Caco-2 (cell line): ENCODE data around the gene SEMA6B. TPM values are rescaled to one million over a fixed set of nuclear protein-coding genes. Genes with fewer than 3 reads are reported as not detected.

Experiments
- BruUV-seq: library from RNA; stranded (reverse); fragments of 400-500 nt; replicated peaks from 2 replicates; lab custom pipeline; 2021; lab: Mats Ljungman, UMichigan
- CTCF ChIA-PET: fragments of 300-600 bp; sonication (Branson Sonifier 250); formaldehyde crosslinking; loops from one replicate; lab custom pipeline; 2022; ENCODE audit warnings: antibody characterized with exemption; lab: Charles Lee
- POLR2A ChIA-PET: fragments of 300-600 bp; sonication (Branson Sonifier 250); formaldehyde crosslinking; loops from one replicate; lab custom pipeline; 2022; ENCODE audit warnings: antibody characterized with exemption; lab: Charles Lee
- DNase-seq, 2 experiments: peaks; one replicate each; pipeline versions ENCODE4 v3.0.0 to v3.0.0-alpha.2; 2020 to 2022
- H3K27me3 ChIP-seq: replicated peaks from 2 replicates; pipeline ENCODE4 v1.6.0; 2011; ENCODE audit warnings: low read length; ENCODE audit not compliant: control insufficient read depth, insufficient read depth
- H3K36me3 ChIP-seq: 2 replicates; pipeline ENCODE4 v1.5.1; 2011; ENCODE audit warnings: low read length; ENCODE audit not compliant: control insufficient read depth, insufficient read depth
- H3K4me1 ChIP-seq: fragments of 250-450 bp; sonication (Bioruptor Pico); 2 replicates; pipeline ENCODE4 v1.5.1; 2020; ENCODE audit warnings: mild to moderate bottlenecking
- H3K4me3 ChIP-seq: 2 replicates; pipeline ENCODE4 v1.5.1; 2011; ENCODE audit warnings: low read depth, mild to moderate bottlenecking, control low read depth, low read length
- H3K9me3 ChIP-seq: fragments of 250-450 bp; sonication (Bioruptor Pico); 2 replicates; pipeline ENCODE4 v1.5.1; 2020; ENCODE audit warnings: mild to moderate bottlenecking, moderate library complexity
- H3K27ac Mint-ChIP-seq: one replicate; pipeline ENCODE4 v1.8.0; 2022; ENCODE audit warnings: mixed read lengths; ENCODE audit not compliant: unreplicated experiment
- H3K27me3 Mint-ChIP-seq: one replicate; pipeline ENCODE4 v1.8.0; 2022; ENCODE audit warnings: mixed read lengths; ENCODE audit not compliant: insufficient read depth, unreplicated experiment
- H3K36me3 Mint-ChIP-seq: one replicate; pipeline ENCODE4 v1.8.0; 2022; ENCODE audit warnings: mild to moderate bottlenecking, mixed read lengths; ENCODE audit not compliant: insufficient read depth, unreplicated experiment
- H3K4me1 Mint-ChIP-seq: one replicate; pipeline ENCODE4 v1.8.0; 2022; ENCODE audit warnings: low read depth, mixed read lengths; ENCODE audit not compliant: unreplicated experiment
- H3K4me3 Mint-ChIP-seq: one replicate; pipeline ENCODE4 v1.8.0; 2022; ENCODE audit warnings: mild to moderate bottlenecking, moderate library complexity, mixed read lengths; ENCODE audit not compliant: unreplicated experiment
- H3K9me3 Mint-ChIP-seq: one replicate; pipeline ENCODE4 v1.8.0; 2022; ENCODE audit warnings: mixed read lengths; ENCODE audit not compliant: unreplicated experiment
- CTCF ChIP-seq, 2 experiments: fragments of 200-600 bp in 1 of 2; IDR thresholded peaks; 1 replicate in 1 of 2; 2 replicates in 1 of 2; pipeline versions ENCODE4 v1.5.1 to v1.8.0; 2011 to 2022; ENCODE audit warnings: antibody characterized with exemption in 1 of 2, control low read depth in 1 of 2, inconsistent platforms in 1 of 2, low read depth in 1 of 2, low read length in 1 of 2, mild to moderate bottlenecking in 1 of 2, moderate library complexity in 1 of 2; ENCODE audit not compliant: insufficient read depth in 1 of 2, severe bottlenecking in 1 of 2, unreplicated experiment in 1 of 2
- intact Hi-C: fragments of 100-400 bp; cut with micrococcal nuclease; formaldehyde crosslinking; loops from one replicate; pipeline ENCODE4 v1.10.0; 2022; ENCODE audit not compliant: unreplicated experiment
- total RNA-seq: library from RNA; stranded (reverse); gene quantifications from 2 replicates; pipeline ENCODE4 v1.2.3, GENCODE V29; 2022

SEMA6B gene
- total RNA-seq, 1 experiment from 2014 or later: 0.39 TPM

- H3K4me1 Mint-ChIP-seq: no peaks in the 10 kb centered on the region
- H3K36me3 Mint-ChIP-seq: no peaks in the 10 kb centered on the region
- BruUV-seq: no TSS peak
- Histone ChIP-seq H3K9me3 (no peaks in the 10 kb centered on the region), H3K36me3 (no peaks in the 10 kb centered on the region), H3K4me3 (no peak overlapping the region), H3K27me3 (no peaks in the 10 kb centered on the region), H3K4me1 (no peaks in the 10 kb centered on the region)
- POLR2A ChIA-PET: no interaction called here
- H3K9me3 Mint-ChIP-seq: no peaks in the 10 kb centered on the region
- H3K4me3 Mint-ChIP-seq: no peak overlapping the region
- CTCF ChIA-PET: no interaction called here
- H3K27me3 Mint-ChIP-seq: no peaks in the 10 kb centered on the region
- no peak for DNase-seq
- no peak overlapping the region for H3K27ac Mint-ChIP-seq
- no peak for TF ChIP-seq CTCF (IDR thresholded peaks at IDR 0.05; ENCODE audit: insufficient read depth in 1 of 2, low read depth in 1 of 2, low read length in 1 of 2, severe bottlenecking in 1 of 2, unreplicated experiment in 1 of 2)
- intact Hi-C loops: no loop called here
Observed at GRCh38 chr19:4600893-4601292, 41.4 kb upstream of the SEMA6B start.

GRCh38 chr19:4600082-4600481 lies 40.6 kb upstream of the SEMA6B start:
- no peak for DNase-seq
- CTCF ChIA-PET: no interaction called here
- Histone ChIP-seq H3K9me3 (no peaks in the 10 kb centered on the region), H3K27me3 (no peaks in the 10 kb centered on the region), H3K4me3 (no peak overlapping the region), H3K36me3 (no peaks in the 10 kb centered on the region), H3K4me1 (no peaks in the 10 kb centered on the region)
- Mint-ChIP-seq H3K27me3 (no peaks in the 10 kb centered on the region), H3K4me3 (no peak overlapping the region), H3K36me3 (no peaks in the 10 kb centered on the region), H3K27ac (no peak overlapping the region), H3K9me3 (no peaks in the 10 kb centered on the region), H3K4me1 (no peaks in the 10 kb centered on the region)
- no peak for TF ChIP-seq CTCF (IDR thresholded peaks at IDR 0.05; ENCODE audit: insufficient read depth in 1 of 2, low read depth in 1 of 2, low read length in 1 of 2, severe bottlenecking in 1 of 2, unreplicated experiment in 1 of 2)
- intact Hi-C loops: no loop called here
- POLR2A ChIA-PET: no interaction called here
- no TSS peak for BruUV-seq

- intact Hi-C loops: no loop called here
- no TSS peak for BruUV-seq
- no peaks in the 10 kb centered on the region for H3K9me3 Mint-ChIP-seq
- CTCF ChIA-PET: interaction anchor here (0.7 to 0.8 kb wide), 2 partner anchors 18 to 20 kb away, joined by 3 read pairs; no protein-coding TSS in a partner anchor
- Histone ChIP-seq H3K4me1 (no peaks in the 10 kb centered on the region), H3K9me3 (no peaks in the 10 kb centered on the region), H3K36me3 (no peaks in the 10 kb centered on the region), H3K4me3 (peak overlapping the region; percentile 30), H3K27me3 (no peaks in the 10 kb centered on the region)
- no peaks in the 10 kb centered on the region for H3K27me3 Mint-ChIP-seq
- DNase-seq: no peak
- H3K36me3 Mint-ChIP-seq: no peaks in the 10 kb centered on the region
- H3K4me3 Mint-ChIP-seq: peak overlapping the region; percentile 64
- no peaks in the 10 kb centered on the region for H3K4me1 Mint-ChIP-seq
- TF ChIP-seq CTCF (IDR thresholded peaks at IDR 0.05; ENCODE audit: insufficient read depth in 1 of 2, low read depth in 1 of 2, low read length in 1 of 2, severe bottlenecking in 1 of 2, unreplicated experiment in 1 of 2): no peak
- POLR2A ChIA-PET: no interaction called here
- H3K27ac Mint-ChIP-seq: no peak overlapping the region
Observed at GRCh38 chr19:4598712-4599111, 39.2 kb upstream of the SEMA6B start.
